H4 (cell line): ENCODE data around the gene NPM3. TPM values are rescaled to one million over a fixed set of nuclear protein-coding genes. Genes with fewer than 3 reads are reported as not detected.

ENCODE experiments used
- DNase-seq: peaks from one replicate; pipeline ENCODE4 v3.0.0-alpha.2; 2015; ENCODE audit warnings: low spot score
- total RNA-seq: library from RNA; depleted of rRNA; stranded (reverse); fragments of >200 nt; shearing (Covaris generic); gene quantifications from 2 replicates; pipeline ENCODE4 v1.2.3, GENCODE V29; 2014; rRNA removed

Gene NPM3, protein sequence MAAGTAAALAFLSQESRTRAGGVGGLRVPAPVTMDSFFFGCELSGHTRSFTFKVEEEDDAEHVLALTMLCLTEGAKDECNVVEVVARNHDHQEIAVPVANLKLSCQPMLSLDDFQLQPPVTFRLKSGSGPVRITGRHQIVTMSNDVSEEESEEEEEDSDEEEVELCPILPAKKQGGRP
- total RNA-seq: 98.0 and 99.4 TPM in 2 replicates

DNA sequence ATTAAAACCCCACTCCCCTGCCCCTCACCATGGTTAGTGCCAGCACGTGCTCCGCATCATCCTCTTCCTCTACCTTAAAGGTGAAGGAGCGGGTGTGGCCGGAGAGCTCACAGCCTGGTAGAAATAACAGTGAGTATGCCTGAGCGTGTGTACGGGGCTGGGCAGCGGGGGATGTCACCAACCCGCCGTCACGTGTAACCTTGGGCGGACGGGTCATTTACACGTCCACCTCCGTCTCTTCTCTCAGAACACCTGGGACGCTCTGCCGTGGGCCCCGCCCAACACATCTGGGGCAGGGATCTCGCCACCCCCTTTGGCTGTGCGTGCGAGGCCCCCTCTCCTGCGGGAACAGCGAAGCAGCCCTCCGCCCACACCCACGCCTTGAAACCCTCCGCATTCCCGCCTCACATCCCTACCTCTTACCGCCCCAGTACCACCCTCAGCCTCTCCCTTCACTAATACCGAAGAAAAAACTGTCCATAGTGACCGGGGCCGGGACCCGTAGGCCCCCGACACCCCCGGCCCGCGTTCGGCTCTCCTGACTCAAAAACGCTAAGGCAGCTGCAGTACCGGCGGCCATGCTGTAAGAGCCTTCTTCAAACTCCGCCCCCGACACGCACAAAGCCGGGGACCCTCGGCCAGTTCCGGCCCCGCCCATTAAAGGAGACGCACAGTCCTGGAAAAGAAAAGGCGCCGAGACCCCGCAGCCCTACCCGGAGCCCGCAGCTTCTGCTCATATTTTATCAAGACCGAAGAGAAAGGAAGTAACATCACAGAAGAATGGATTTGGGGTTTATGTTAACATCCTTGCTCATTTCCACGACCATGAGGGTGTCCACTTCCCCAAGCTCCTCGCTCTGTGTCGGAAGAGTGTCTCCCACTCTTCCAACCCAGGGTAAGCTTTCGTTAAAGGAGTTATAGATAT, at the start of gene NPM3:
NPM3 (minus strand) TSS at position 636 of the 925 bp plus-strand sequence; CDS start at position 580, 56 bp downstream.
- DNase-seq: peak; percentile 74

GRCh38 chr10:101832325-101832771, 49.1 kb upstream of the NPM3 start:
- no peak for DNase-seq

DNA sequence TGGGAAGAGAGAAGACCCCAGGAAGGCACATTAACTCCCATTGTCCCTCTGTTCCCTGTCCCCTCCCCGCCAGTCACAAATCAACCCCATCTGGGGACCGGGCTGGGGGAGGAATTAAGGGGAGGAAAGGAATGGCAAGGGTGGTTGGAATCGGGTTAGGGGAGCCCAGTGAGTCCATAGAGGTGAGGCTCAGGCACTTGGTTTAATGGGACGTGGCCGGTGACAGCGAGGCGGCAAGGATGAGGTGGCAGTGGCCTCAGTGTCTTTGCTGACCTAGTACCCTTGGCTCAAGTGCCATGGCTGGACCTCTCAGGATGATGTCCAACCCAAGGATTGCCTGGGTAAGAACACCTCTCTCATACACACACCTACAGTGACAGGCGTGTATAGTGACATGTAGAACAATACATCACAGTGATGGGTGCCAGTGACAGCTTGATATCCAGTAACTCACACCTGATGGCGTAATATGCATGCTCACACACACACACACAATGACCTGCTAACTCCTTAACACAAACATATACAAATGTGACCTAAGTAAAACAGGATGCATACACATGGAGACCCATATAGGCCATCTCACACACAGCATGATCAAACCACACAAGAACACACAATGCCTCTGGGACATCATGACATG, 48.0 kb upstream of the NPM3 start:
- DNase-seq: no peak

DNA sequence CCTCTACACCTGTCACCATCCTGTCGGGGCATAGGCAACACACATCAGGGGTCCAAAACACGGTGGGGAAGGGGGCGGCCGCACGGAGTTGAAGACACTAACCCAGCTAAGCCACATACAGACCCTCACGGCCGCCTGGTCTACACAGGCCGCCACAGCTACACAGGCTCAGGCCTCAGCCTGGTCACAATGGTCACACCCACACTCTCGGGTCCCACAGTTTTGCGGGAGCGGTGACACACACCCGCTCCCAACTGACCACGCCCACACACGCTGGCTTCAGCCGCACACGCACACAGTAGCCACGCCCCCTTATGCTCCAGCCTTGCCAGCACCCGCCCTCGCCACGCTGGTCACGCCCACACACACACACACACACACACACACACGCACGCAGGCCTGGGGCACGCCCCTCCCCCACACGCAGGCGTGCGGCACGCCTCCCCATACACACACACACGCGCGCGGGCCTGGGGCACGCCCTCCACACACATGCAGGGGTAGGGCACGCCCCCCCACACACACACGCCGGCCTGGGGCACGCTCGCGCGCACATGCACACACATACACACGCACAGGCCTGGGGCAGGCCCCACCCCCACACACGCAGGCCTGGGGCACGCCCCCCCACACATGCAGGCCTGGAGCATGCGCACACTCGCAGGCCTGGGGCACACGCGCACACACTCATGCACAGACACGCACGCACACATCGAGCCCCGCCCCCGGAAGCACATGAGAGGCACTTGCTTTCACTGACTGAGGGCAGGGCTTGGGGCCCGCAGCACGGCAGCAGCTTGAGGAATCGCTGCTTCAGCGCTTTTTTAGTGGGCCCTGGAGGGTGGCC, 47.3 kb upstream of the NPM3 start:
- DNase-seq: peak; percentile 41

DNA sequence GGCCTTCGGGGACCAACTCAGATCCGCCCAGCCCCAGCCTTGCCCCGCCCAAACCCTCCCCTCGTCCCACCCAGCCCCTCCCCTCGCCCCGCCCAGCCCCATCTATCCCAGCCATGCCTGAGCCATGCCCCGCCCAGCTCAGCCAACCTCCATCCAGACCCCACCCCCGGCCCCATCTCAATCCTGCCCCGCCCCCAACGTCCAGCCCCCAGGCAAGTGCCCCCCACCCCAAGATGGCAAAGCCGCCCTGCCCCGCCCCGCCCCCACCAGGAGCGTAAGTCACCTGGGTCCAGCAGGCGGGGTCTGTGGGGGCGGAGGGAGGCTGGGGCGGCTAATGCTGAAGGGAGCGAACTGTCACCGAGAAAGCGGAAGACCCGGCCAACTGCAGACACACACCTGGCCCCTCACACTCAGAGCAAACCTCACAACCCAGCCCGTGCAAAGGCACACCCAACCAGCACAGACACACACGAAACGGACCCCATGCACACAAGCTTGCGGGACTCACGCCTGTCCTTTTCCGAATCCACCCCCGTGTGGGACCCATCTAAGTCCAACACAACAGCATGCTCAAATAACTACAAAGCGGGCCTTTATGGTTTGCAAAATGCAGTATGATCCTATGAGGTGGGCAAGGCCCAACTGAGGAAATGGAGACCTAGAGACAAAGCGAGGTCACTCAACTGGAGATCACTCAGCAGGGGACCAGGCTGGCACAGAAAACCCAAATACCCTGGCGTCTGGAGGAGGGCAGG, 46.5 kb upstream of the NPM3 start:
- DNase-seq: no peak

- DNase-seq: no peak
Observed at GRCh38 chr10:101828766-101829551, 45.7 kb upstream of the NPM3 start.

GRCh38 chr10:101827919-101828600, 44.8 kb upstream of the NPM3 start:
- no peak for DNase-seq

GRCh38 chr10:101826852-101827434, 43.7 kb upstream of the NPM3 start:
- DNase-seq: no peak

DNA sequence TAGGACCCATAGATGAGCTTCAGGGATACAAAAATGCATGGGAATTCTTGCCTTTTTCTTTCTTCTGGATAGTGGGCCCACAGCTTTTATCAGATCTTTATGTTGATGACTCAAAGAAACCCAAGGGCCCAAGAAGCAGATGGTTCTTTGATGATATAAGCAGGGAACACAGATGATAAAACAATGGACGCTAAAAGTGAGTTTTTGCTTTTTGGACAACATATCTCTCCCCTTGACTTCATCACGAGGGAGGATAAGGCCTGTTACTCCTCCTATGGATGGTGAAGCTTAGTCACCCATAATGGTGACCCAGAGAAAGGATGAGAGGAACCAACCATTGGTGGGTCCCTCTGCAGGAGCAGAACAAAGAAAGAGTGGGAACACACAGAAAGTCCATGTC, 41.5 kb upstream of the NPM3 start:
- DNase-seq: no peak

DNA sequence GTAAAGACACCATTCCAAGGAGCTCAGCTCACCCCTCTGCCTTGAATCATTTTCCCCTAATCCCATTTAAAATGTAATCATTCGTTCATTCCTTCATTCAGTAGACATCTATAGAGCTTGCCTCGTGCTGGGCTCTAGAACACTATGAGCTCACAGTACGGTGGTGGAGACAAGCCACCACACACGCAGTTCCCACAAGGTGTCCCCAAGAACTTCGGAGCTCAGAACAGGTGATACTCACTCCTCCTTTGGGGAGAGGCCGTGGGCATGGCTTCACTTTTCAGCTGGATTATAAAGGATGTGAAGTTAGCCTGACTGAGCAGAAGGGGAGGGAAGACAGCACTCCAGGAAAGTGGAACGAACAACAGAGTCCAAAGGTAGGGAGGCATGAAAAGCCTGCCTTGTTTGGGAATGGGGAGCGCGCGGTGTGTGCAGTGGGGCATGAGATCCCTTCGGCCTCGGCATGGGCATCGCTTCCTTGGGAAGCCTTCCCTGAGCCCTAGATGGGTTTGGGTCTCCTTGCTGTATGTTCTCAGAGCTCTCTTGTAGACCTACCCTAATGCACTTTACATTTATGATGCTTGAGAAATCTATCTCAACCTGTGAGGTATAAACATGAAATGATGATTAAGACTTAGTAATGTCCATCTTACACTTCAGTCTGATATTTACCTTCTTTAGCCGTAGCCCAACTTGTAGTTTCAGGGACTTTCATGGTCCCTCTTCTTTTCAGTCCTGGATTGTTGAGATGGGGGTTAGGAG, 35.8 kb upstream of the NPM3 start:
- DNase-seq: no peak

GRCh38 chr10:101818119-101818871, 35.0 kb upstream of the NPM3 start, which contains the start of gene OGA:
OGA (minus strand) TSS chr10:101818444; CDS start chr10:101818022, 422 bp downstream.
- DNase-seq: peak; percentile 99

- peak; percentile 92 for DNase-seq
Observed at GRCh38 chr10:101817337-101818118, 34.3 kb upstream of the NPM3 start.

GRCh38 chr10:101816913-101817336, 33.7 kb upstream of the NPM3 start:
- no peak for DNase-seq

DNA sequence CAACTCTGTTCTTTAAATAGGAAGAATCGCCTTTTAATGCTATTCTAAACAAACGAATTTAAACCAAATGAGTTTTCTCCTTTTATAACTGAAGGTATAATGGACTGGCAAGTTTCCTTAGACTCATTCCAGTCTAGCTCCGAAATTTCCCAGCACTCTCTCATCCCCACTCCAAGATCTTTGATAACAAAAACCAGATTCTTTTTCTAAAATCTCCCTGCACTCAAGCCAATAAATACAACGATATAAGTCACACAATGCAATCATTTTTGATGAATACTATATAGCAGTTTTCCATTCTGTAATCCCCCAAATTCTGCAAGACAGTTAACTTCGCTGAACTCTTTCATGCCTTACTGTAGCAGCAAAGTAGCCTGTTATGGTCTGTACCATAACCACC, 33.1 kb upstream of the NPM3 start:
- DNase-seq: no peak

- DNase-seq: peak; percentile 19
Observed at GRCh38 chr10:101814466-101815071, 31.3 kb upstream of the NPM3 start.

DNA sequence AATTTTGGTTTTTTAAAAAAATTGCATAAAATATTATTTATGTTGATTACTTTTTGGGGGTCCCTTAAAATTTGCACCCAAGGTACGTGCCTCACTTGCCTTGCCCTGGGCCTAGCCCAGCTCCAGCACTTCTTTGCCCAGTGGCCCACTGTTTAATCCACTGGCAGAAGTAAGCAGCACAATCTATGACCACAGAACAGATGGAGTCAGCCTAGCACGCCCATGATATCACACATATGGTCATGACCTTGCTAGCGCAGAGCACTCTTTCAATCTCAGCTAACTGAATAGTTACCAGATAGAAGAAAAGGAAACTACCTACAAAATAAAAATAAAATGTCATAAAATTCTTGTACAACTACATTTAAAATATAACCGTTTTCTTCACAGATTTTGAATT, 29.4 kb upstream of the NPM3 start:
- no peak for DNase-seq
